HFF-Myc (cell line): ENCODE measurements around the gene GABBR2.

ENCODE experiments used
- DNase-seq: peaks from one replicate; pipeline ENCODE4 v3.0.0-alpha.2; 2011; ENCODE audit warnings: low read depth; ENCODE audit errors: extremely low read depth
- H3K4me3 ChIP-seq: replicated peaks from 2 replicates; pipeline ENCODE4 v1.5.1; 2011; ENCODE audit warnings: low read depth, mild to moderate bottlenecking, control low read depth, low read length
- TF ChIP-seq, protein P1 (sequence below): IDR thresholded peaks from 2 replicates; pipeline ENCODE4 v1.5.1; 2012; ENCODE audit warnings: mild to moderate bottlenecking, low read depth, low read length, control low read depth; ENCODE audit errors: missing control alignments

Gene GABBR2

GRCh38 chr9:98640394-98640793, 68.3 kb downstream of the GABBR2 start:
- TF ChIP-seq, protein P1, sequence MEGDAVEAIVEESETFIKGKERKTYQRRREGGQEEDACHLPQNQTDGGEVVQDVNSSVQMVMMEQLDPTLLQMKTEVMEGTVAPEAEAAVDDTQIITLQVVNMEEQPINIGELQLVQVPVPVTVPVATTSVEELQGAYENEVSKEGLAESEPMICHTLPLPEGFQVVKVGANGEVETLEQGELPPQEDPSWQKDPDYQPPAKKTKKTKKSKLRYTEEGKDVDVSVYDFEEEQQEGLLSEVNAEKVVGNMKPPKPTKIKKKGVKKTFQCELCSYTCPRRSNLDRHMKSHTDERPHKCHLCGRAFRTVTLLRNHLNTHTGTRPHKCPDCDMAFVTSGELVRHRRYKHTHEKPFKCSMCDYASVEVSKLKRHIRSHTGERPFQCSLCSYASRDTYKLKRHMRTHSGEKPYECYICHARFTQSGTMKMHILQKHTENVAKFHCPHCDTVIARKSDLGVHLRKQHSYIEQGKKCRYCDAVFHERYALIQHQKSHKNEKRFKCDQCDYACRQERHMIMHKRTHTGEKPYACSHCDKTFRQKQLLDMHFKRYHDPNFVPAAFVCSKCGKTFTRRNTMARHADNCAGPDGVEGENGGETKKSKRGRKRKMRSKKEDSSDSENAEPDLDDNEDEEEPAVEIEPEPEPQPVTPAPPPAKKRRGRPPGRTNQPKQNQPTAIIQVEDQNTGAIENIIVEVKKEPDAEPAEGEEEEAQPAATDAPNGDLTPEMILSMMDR, result no peak
- DNase-seq, result no peak

GRCh38 chr9:98639133-98639532, 69.6 kb downstream of the GABBR2 start:
- no peak for DNase-seq
- H3K4me3 ChIP-seq, result no peak overlapping the region
- TF ChIP-seq, protein P1, result no peak

More at GRCh38 chr9:98640394-98640793, 68.3 kb downstream of the GABBR2 start:
- H3K4me3 ChIP-seq, result no peak overlapping the region

DNA sequence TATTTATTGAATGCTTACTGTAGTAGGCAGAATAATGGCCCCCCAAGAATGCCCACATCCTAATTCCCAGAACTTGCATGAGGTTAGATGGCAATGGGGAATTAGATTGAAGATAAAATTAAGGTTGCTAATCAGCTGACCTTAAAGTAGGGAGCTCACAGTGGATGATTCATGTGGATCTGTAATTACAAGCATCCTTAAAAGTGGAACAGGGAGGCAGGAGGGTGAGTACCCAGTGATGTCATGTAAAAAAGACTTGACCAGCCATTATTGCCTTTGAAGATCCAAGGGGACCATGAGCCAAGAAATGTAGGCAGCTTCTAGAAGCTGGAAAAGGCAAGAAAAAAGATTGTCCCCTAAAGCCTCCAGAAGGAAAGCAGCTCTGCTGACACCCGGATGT, 71.4 kb downstream of the GABBR2 start:
- no peak overlapping the region for H3K4me3 ChIP-seq
- TF ChIP-seq, protein P1, result no peak
- no peak for DNase-seq

DNA sequence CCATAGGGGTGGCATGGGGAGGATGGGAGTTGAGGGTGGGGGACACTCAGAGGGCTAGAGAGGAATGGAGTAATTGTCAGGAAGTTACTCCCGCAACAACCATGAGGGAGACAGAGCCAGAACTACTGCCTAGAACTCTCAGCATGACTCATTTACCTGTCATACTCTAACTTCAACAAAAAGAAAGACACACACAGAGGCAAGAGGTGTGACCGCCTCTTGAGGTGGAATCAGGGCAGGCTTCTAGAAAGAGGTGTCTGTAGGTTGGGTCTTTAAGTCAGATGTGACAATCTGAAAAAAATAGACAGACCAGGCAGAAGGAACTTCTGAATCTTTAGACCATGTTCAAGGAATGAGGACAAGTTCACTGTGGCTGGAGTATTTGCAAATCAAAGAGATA, 73.4 kb downstream of the GABBR2 start:
- TF ChIP-seq, protein P1, result no peak
- no peak overlapping the region for H3K4me3 ChIP-seq
- DNase-seq, result no peak

DNA sequence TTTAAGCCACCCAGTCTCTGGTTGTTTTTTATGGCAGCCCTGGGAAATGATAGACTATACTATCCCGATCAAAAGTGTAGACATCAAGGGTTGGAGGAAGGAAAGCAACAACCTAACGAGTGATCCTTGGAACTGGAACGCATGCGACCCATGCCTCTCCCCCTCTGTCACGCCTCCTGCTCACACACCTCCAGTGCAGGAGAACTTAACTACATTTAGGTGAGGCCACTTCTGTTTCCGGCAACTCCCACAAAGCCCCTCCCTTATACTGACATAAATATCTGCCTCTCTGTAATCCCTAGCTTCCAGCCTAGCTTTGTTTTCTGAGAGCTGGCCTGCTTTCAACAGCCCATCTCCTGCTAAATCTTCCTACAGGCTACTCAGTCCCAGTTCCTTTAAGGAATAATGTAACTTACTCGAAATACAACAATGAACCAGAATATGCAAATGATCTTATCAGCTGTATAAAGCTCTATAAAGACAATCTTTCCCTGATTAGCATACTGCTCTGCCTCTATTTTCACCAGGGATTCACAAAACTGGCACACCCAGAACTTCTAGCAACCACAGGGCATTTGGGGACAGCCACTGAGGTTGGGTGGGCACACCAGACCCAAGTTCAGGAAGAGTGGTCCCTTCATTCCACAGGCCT, 73.9 kb downstream of the GABBR2 start:
- TF ChIP-seq, protein P1, result no peak
- no peak overlapping the region for H3K4me3 ChIP-seq
- DNase-seq, result no peak

- TF ChIP-seq, protein P1, result no peak
- H3K4me3 ChIP-seq, result no peak overlapping the region
- no peak for DNase-seq
These were observed 75.9 kb downstream of the GABBR2 start for GRCh38 chr9:98632839-98633238.

- H3K4me3 ChIP-seq, result no peak overlapping the region
- DNase-seq, result no peak
- TF ChIP-seq, protein P1, result no peak
These were observed 81.4 kb downstream of the GABBR2 start for GRCh38 chr9:98627296-98627695.
